IMR-90 (cell line): ENCODE measurements around the gene HJURP.

Experiments used
- BHLHE40 ChIP-seq: fragments of 150-350 bp; IDR thresholded peaks from 2 replicates; pipeline ENCODE4 v1.6.1; 2016; ENCODE audit warnings: mild to moderate bottlenecking, low read depth, low read length
- CEBPB ChIP-seq: IDR thresholded peaks from 2 replicates; pipeline ENCODE4 v1.6.1; 2012; ENCODE audit warnings: low read depth, low read length, improper control_type of control experiment
- CHD1 ChIP-seq: IDR thresholded peaks from 2 replicates; pipeline ENCODE4 v1.6.1; 2012; ENCODE audit warnings: low read depth, low read length, improper control_type of control experiment
- MAFK ChIP-seq: IDR thresholded peaks from 2 replicates; pipeline ENCODE4 v1.6.1; 2012; ENCODE audit warnings: low read depth, low read length, improper control_type of control experiment
- MAZ ChIP-seq: IDR thresholded peaks from 2 replicates; pipeline ENCODE4 v1.6.1; 2012; ENCODE audit warnings: low read depth, mild to moderate bottlenecking, low read length, improper control_type of control experiment, moderate library complexity, borderline replicate concordance
- MXI1 ChIP-seq: IDR thresholded peaks from 2 replicates; pipeline ENCODE4 v1.6.1; 2012; ENCODE audit warnings: low read depth, mild to moderate bottlenecking, low read length, moderate library complexity, borderline replicate concordance
- NFE2L2 ChIP-seq: fragments of 150-350 bp; IDR thresholded peaks from 2 replicates; pipeline ENCODE4 v1.6.1; 2016; ENCODE audit warnings: low read depth, mild to moderate bottlenecking, low read length
- POLR2A ChIP-seq: IDR thresholded peaks from 2 replicates; pipeline ENCODE4 v1.6.1; 2012; ENCODE audit warnings: mild to moderate bottlenecking, low read depth, low read length
- RAD21 ChIP-seq: IDR thresholded peaks from 2 replicates; pipeline ENCODE4 v1.6.1; 2012; ENCODE audit warnings: low read length, improper control_type of control experiment
- RCOR1 ChIP-seq: IDR thresholded peaks from 2 replicates; pipeline ENCODE4 v1.6.1; 2012; ENCODE audit warnings: mild to moderate bottlenecking, low read length, improper control_type of control experiment; ENCODE audit not compliant: insufficient replicate concordance
- RFX5 ChIP-seq: IDR thresholded peaks from 2 replicates; pipeline ENCODE4 v1.8.0; 2012; ENCODE audit warnings: low read depth, mild to moderate bottlenecking, low read length, moderate library complexity
- TF ChIP-seq, protein P1 (sequence below): conservative IDR thresholded peaks from 2 replicates; pipeline ENCODE4 v1.5.1; 2012; ENCODE audit warnings: mild to moderate bottlenecking, low read depth, low read length, improper control_type of control experiment
- TF ChIP-seq, protein P2 (sequence below): fragments of 150-350 bp; IDR thresholded peaks from 2 replicates; pipeline ENCODE4 v1.6.1; 2017; ENCODE audit warnings: mild to moderate bottlenecking, antibody characterized with exemption, low read length, low read depth
- TF ChIP-seq, protein P3 (sequence below): fragments of 150-350 bp; IDR thresholded peaks from 2 replicates; pipeline ENCODE4 v1.6.1; 2016; ENCODE audit warnings: low read depth, mild to moderate bottlenecking, low read length, moderate library complexity, borderline replicate concordance

DNA sequence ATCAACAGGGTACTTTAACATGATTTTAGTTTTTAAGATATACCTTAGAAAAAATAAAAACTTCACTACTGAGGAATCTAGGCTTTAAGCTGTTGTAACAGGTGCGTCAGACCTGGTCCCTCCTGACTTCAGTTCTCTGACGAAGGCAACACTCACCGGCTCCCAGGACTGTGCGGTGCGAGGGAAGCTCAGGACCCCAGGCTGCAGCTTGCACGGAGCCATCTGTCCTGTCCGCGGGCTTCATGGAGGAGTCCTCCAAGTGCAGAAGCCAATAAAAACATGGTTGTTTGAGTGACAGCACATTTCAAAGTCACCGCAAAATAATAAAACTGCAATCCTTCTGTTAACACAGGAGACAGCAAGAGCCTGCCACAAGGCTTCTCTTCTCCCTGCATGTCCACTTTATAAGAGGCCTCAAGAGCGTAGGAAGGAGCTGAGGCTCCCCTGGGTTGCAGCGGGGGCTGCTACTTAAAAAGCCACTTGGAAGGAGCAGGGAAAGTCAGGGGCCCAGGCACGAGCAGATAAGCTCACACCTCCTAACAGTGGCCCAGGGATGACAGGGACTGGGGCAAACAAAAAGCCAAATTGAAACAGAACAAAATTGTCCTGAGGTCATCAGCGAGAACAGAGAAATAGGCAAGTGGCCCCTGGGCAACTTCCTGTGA is 4.6 kb downstream of the HJURP start:
- TF ChIP-seq, protein P1, sequence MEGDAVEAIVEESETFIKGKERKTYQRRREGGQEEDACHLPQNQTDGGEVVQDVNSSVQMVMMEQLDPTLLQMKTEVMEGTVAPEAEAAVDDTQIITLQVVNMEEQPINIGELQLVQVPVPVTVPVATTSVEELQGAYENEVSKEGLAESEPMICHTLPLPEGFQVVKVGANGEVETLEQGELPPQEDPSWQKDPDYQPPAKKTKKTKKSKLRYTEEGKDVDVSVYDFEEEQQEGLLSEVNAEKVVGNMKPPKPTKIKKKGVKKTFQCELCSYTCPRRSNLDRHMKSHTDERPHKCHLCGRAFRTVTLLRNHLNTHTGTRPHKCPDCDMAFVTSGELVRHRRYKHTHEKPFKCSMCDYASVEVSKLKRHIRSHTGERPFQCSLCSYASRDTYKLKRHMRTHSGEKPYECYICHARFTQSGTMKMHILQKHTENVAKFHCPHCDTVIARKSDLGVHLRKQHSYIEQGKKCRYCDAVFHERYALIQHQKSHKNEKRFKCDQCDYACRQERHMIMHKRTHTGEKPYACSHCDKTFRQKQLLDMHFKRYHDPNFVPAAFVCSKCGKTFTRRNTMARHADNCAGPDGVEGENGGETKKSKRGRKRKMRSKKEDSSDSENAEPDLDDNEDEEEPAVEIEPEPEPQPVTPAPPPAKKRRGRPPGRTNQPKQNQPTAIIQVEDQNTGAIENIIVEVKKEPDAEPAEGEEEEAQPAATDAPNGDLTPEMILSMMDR = no peak
- TF ChIP-seq RFX5 = no peak
- TF ChIP-seq CEBPB = no peak
- no peak for TF ChIP-seq MAFK
- TF ChIP-seq POLR2A = no peak
- TF ChIP-seq RCOR1 = no peak
- no peak for TF ChIP-seq MXI1
- TF ChIP-seq CHD1 = no peak
- no peak for TF ChIP-seq NFE2L2
- TF ChIP-seq, protein P2, sequence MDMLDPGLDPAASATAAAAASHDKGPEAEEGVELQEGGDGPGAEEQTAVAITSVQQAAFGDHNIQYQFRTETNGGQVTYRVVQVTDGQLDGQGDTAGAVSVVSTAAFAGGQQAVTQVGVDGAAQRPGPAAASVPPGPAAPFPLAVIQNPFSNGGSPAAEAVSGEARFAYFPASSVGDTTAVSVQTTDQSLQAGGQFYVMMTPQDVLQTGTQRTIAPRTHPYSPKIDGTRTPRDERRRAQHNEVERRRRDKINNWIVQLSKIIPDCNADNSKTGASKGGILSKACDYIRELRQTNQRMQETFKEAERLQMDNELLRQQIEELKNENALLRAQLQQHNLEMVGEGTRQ = no peak
- no peak for TF ChIP-seq RAD21
- TF ChIP-seq, protein P3, sequence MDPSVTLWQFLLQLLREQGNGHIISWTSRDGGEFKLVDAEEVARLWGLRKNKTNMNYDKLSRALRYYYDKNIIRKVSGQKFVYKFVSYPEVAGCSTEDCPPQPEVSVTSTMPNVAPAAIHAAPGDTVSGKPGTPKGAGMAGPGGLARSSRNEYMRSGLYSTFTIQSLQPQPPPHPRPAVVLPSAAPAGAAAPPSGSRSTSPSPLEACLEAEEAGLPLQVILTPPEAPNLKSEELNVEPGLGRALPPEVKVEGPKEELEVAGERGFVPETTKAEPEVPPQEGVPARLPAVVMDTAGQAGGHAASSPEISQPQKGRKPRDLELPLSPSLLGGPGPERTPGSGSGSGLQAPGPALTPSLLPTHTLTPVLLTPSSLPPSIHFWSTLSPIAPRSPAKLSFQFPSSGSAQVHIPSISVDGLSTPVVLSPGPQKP = no peak
- no peak for TF ChIP-seq MAZ
- no peak for TF ChIP-seq BHLHE40
